GM18508 (cell line): Measurements from ENCODE around the gene PGGHG.

Experiments
- ATAC-seq: cut with Tn5 transposase; IDR thresholded peaks from one replicate; pipeline ENCODE4 v1.9.1; 2021; ENCODE audit warnings: moderate number of reproducible peaks; ENCODE audit not compliant: insufficient read depth, unreplicated experiment

PGGHG gene

DNA sequence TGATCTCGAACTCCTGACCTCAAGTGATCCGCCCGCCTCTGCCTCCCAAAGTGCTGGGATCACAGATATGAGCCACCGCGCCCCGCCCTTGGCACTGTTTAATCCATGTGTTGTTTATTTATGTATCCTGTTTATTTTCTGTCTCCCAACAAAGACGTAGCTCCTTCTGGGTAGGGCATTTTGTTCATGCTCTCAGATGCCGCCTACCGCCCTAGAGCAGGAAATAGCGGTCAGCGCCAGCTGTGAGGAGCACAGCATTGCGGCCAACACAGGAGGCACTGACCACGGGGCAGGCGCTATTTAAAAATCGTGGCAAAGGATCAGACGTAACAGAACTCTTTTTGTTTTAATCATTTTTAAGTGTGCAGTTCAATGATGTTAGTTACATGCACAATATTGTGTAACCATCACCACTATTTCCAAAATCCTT is 20.2 kb upstream of the PGGHG start:
- peak; percentile 26 for ATAC-seq

DNA sequence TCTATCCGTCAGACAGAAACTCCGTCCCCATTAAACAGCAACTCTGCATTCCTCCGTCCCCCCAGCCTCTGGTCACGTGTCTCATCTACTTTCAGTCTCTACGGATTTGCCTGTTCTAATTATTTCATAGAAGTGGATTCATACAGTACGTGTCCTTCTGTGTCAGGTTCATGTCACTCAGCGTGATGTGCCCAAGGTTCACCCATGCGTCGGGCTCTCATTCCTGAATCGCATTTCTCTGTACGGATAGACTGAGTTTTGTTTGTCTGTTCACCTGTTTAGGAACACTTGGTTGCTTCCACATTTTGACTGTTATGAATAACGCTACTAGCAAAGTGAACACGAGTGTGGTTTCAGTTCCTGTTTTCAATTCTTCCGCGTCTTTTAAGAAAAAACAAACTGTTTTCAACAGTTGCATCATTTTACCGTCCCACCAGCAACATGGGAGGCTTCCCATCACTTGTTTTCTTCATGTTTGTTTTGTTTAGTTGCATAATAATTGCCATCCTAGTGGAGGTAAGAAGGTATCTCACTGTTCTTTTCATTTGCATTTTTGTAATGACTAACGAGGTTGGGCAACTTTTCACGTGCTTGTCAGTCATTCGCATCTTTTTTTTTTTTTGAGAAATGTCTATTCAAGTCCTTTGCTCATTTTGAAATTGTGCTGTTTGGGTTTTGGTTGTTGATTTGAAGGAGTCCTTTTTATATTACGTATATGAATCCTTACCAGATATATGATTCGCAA is 19.6 kb upstream of the PGGHG start:
- ATAC-seq: peak; percentile 63

DNA sequence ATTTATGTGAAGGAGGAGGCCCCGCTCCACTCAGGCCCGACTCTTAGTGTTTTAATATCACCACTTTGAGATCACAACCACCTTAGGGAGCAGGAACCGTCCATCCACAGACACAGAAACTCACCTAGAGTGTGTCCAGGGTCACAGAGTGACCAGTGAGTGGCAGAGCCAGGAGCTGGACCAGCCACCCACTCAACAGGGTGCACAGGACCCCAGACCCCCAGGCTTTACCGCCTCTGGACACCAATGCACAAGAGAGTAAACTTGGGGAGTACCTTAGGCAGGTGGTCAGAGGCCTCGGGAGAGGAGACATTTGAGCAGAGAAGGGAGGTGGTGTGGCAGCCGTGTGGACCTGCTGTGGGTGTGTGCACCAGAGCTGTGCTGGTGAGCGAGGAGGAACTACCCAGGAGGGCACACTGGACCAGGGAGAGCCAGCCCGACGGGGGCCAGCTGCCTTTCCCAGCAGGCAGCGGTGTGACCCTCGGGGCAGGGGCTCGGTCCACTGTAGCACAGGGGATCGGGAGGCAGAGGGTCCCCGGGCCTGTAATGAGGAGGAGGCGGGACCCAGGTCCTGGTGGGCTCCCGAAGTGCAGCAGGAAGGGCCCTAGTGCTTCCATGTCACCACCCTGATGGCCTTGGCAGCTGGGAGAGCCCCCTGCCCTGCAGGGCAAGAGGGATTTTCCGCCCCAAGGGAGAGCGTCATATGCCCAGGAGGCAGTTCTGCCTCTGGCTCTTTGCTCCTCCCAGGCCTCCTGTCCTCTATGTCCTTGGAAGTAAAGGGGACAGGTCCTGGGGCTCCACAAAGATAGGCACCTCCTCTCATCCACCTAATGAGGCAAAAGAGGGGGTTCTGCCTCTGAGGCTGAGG is 18.2 kb upstream of the PGGHG start:
- ATAC-seq: no peak

DNA sequence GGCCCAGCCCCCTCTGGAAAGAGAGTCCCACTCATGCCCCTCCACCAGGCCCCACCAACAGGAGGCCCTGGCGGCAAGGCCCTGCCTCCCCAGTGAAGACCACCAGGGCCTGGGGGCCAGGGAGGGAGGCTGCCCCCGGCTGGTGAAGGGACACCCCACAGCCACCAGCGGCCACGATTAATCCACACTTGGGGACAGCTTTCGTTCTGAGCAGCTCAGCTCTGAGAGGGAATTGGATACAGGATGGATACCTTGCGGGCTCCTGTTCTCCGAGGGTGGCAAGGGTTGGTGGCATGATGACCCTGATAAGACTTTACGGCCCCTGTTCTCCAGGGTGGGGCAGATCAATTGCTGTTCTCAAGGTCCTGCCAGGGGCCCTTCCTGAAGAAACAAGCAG is 17.6 kb upstream of the PGGHG start:
- no peak for ATAC-seq

DNA sequence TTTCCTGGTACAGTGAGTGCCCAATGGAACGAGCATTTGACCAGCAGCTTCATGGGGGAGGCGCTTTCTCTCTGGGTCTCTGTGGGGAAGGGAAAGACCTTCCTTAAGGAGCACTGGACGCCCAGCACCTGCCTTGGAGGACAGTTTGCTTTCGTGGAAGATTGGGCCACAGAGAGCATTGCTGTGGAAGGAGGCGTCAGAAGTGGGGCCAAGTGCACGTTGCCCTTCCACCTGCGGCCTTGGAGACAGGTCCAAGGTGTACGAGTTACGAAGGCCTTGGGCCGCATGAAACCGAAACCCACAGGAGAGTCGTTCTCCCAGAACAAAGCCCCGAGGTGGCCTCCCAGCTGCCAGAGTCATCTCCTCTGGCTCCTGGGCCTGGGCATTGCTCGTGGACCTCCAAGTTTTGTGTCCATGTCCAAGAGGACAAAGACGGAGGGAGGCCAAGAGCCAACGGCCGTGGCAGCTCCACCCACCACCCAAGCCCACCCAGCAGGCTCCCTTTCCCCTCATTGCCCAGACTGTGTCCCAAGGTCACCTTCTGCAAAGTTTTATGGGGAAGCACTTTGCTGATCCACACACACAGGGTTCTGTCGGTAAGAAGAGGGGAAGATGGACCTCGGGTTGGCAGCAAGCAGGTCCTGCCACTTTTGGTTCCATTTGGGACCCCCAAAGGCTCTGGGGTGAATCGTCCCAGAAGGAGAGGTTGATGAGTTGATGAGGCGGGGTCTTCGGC is 16.6 kb upstream of the PGGHG start:
- no peak for ATAC-seq

DNA sequence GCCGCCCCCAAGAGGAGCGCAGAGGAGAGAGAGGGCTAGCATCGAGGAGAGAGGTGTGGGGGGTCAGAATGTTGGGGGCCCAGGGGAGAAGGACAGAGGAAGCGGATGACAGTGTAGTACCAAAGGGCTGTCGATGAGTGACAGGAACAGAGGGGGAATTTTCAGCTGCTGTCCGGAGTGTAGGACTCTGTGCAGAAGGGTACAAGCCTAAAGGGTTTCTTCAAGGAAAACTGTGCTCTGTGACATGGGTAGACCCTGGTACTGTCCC is 16.1 kb upstream of the PGGHG start:
- no peak for ATAC-seq

DNA sequence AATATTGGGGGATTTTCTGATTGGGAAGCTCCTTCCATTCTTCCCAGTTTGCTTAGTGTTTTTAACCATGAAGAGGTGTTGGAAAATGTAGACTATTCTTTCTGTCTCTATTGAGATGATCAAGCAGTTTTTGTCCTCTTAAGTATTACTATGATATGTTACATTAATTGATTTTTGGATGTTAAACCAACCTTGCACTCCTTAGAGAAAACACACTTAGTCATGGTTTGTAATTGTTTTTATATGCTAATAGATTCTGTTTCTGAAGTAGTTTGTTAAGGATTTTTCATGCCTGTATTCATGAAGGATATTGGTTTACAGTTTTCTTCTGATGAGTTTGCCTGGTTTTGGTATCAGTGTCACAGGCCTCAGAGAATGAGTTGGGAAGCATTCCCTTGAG is 12.7 kb upstream of the PGGHG start:
- ATAC-seq: no peak

DNA sequence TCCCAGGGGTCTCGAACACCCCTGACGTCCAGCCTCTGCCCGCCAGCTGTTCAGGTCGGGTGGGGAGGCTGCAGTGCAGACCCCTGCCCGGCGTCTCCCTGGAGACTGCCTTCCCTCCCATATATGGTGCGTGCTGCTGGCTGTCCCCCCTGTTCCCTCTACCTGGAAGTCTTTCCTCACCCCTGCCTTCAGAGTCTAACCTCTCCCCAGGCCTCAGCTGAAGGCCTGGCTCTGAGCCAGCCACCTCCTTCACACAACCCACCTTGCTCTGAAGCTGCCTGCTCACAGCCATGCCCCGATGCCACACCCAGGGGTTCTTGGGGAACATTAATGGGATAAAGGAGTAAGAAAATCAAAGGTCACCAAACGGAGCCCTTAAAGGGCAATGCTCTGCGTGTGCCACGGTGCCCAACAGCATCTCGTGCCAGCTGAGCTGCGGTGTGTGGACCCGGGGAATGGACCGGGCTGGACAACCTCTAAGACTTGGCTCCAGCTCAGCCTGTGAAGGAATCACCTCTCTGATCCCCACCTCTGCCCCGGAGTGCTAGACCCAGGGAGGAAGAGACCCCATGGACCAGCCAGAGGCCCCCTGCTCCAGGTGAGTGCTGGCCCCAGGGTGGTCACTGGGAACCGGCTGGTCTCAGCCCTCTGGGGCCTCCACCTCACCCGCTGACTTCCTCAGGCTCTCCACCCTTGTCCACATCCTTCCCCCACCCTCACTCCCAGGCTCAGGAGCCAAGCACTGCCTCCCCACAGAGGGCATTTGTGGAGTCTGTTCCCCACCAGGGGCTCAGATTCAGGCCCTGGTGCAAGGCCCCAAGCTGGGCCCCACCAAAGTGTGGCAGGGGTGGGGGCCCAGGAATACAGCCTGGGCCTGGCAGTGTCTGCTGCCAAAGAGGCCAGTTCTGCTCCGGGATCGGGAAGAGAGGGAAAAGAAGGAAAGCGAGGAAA is 10.7 kb upstream of the PGGHG start, which contains the start of gene NLRP6:
Gene NLRP6 (plus strand): TSS at position 407 of the 951 bp plus-strand sequence. CDS start 163 bp downstream, at position 570.
- no peak for ATAC-seq

DNA sequence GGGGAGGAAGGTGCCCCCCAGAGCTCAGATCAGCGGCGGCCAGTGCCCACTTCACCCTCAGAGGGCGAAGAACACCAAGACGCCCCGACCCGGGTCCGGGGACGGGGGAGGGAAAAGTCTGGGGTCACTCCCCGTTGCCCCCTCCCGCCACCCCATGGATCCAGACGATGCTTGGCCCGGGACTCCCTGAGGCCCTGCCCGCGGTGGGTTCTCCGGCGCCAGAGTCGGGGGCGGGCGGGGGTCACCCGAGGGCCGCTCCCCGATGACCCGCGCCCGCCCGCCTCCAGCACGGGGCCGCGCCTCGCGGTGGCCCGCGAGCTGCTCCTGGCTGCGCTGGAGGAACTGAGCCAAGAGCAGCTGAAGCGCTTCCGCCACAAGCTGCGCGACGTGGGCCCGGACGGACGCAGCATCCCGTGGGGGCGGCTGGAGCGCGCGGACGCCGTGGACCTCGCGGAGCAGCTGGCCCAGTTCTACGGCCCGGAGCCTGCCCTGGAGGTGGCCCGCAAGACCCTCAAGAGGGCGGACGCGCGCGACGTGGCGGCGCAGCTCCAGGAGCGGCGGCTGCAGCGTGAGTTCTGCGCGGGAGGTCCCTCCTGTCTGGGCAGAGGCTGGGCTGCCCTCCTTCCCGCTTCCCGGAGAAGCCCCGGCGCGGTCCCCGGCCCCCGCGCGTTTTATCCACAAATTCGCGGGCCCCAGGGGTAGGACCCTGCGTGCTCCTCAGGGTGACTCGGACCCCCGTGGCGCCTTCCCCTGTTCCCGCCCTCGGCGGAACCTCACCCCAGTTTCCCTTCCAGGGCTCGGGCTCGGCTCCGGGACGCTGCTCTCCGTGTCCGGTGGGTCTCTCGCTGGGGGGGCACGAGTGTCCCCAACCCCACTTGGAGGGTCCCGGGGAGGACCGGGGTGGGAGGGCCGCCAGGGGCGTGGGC is 9.6 kb upstream of the PGGHG start:
- no peak for ATAC-seq

DNA sequence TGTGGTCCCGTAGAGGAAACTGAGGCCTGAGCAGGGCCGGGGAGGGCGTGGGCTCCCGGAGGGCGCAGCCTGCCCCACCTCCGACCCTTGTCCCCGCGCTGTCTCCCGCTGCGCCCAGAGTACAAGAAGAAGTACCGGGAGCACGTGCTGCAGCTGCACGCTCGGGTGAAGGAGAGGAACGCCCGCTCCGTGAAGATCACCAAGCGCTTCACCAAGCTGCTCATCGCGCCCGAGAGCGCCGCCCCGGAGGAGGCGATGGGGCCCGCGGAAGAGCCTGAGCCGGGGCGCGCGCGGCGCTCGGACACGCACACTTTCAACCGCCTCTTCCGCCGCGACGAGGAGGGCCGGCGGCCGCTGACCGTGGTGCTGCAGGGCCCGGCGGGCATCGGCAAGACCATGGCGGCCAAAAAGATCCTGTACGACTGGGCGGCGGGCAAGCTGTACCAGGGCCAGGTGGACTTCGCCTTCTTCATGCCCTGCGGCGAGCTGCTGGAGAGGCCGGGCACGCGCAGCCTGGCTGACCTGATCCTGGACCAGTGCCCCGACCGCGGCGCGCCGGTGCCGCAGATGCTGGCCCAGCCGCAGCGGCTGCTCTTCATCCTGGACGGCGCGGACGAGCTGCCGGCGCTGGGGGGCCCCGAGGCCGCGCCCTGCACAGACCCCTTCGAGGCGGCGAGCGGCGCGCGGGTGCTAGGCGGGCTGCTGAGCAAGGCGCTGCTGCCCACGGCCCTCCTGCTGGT is 8.8 kb upstream of the PGGHG start:
- no peak for ATAC-seq

DNA sequence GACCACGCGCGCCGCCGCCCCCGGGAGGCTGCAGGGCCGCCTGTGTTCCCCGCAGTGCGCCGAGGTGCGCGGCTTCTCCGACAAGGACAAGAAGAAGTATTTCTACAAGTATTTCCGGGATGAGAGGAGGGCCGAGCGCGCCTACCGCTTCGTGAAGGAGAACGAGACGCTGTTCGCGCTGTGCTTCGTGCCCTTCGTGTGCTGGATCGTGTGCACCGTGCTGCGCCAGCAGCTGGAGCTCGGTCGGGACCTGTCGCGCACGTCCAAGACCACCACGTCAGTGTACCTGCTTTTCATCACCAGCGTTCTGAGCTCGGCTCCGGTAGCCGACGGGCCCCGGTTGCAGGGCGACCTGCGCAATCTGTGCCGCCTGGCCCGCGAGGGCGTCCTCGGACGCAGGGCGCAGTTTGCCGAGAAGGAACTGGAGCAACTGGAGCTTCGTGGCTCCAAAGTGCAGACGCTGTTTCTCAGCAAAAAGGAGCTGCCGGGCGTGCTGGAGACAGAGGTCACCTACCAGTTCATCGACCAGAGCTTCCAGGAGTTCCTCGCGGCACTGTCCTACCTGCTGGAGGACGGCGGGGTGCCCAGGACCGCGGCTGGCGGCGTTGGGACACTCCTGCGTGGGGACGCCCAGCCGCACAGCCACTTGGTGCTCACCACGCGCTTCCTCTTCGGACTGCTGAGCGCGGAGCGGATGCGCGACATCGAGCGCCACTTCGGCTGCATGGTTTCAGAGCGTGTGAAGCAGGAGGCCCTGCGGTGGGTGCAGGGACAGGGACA is 8.0 kb upstream of the PGGHG start:
- no peak for ATAC-seq

DNA sequence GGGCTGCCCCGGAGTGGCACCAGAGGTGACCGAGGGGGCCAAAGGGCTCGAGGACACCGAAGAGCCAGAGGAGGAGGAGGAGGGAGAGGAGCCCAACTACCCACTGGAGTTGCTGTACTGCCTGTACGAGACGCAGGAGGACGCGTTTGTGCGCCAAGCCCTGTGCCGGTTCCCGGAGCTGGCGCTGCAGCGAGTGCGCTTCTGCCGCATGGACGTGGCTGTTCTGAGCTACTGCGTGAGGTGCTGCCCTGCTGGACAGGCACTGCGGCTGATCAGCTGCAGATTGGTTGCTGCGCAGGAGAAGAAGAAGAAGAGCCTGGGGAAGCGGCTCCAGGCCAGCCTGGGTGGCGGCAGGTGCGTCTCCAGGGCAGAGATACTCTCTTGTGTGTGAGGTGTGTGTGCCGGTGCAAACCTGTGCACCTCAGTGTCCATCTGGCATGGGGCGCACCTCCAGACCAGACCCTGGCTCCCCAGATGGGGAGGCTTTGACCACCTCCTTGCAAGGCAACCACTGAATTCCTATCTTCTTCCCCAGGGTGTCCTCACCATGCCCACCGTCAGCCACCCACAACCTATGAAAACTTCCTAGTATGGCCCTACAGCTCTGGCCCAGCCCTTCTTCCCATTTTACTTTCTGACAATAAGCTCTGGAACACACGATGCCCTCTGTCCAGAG is 7.3 kb upstream of the PGGHG start:
- no peak for ATAC-seq

DNA sequence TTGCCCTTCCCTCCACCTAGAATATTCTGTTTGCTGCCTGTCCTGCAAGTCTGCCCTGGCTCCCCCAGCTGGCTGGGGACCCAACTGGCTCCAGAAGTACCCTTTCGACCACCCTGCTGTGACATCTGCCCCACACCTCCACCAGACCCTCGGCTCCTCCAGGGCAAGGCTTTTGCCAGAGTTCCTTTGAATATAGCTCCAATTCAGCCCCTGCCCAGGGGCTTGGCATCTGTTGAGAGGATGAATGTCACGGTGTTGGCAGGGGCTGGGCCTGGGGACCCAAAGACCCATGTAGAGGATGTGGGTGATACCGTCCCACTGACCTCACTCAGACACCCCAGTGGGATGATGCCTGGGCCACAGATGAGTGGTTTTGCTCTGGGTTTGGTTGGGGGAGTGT is 6.8 kb upstream of the PGGHG start:
- no peak for ATAC-seq

DNA sequence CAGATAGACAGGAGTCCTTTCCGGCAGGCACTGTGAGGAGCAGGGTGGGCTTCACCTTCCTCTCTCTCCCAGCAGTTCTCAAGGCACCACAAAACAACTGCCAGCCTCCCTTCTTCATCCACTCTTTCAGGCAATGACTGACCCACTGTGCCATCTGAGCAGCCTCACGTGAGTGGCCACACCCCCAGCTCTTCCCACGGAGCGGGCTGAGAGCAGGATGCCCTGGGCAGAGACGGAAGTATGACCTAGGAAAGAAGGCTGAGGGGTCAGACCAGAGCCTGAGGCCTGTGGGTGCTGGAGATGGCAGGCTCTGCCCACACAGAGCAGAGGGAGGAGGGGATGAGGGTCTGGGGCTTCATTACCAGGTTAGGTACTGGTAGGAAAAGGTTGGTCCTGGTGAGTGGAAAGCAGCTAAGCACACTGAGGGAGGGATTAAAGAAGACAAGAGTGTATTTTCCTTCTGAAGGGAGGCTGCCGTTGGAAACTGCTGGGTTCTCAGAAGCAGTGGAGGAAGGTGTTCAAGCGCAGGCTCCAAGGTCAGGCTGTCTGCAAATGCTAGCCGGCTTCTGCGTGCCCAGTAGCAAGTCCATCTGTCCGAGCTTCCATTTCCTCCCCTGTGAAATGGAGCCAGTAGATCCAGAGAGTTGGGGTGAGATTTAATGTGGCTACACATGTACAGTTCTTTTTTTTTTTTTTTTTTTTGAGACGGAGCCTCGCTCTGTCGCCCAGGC is 6.1 kb upstream of the PGGHG start:
- ATAC-seq: no peak

DNA sequence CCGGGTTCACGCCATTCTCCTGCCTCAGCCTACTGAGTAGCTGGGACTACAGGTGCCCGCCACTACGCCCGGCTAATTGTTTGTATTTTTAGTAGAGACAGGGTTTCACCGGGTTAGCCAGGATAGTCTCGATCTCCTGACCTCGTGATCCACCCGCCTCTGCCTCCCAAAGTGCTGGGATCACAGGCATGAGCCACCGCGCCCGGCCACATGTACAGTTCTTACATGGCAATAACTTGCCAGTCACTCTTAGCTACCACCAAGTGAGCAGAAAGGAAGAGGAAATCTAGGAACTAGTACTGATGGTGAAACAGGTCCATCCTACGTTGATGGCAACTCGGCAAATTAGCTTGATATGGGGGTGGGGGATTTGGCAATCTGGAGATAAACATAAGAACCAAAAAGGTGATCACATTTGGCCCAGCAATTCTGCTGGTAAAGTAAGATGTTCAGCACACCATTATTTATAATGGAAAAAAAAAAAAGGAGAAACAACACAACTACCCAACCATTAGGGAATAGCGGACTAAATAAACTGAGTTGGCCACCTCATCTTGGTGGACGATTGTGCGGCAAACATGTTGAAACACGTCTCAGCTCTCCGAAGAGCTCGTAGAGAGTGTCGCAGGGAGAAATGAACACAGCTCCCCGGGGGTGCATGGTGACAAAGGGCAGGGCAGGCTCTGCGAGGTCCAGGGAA is 5.4 kb upstream of the PGGHG start:
- no peak for ATAC-seq
